OCI-M1 (cell line): ENCODE results near the gene IL20RB.
"Not testable (repeated sequence)": the region's sequence is repeated elsewhere in the genome, so short reads cannot be mapped to it uniquely, and the experiment has no call there.

ENCODE experiments used
- DNase-seq: peaks from one replicate; lab custom pipeline; 2025; lab: John Stamatoyannopoulos, UW

Gene IL20RB

GRCh38 chr3:136946978-136947377 lies 10.8 kb upstream of the IL20RB start:
- DNase-seq = no peak

- DNase-seq = no peak
Observed at GRCh38 chr3:136947477-136947876, 10.3 kb upstream of the IL20RB start.

- no peak for DNase-seq
Observed at GRCh38 chr3:136949146-136949545, 8.6 kb upstream of the IL20RB start.

GRCh38 chr3:136949708-136950107 lies 8.1 kb upstream of the IL20RB start:
- no peak for DNase-seq

GRCh38 chr3:136950623-136951022 lies 7.2 kb upstream of the IL20RB start:
- DNase-seq = no peak

GRCh38 chr3:136952292-136952691 lies 5.5 kb upstream of the IL20RB start:
- DNase-seq = no peak

- no peak for DNase-seq
Observed at GRCh38 chr3:136954251-136954650, 3.5 kb upstream of the IL20RB start.

GRCh38 chr3:136954980-136955780 lies 2.6 kb upstream of the IL20RB start:
- DNase-seq = no peak

GRCh38 chr3:136955813-136956212 lies 2.0 kb upstream of the IL20RB start:
- no peak for DNase-seq

GRCh38 chr3:136956971-136957370 lies 812 bp upstream of the IL20RB start:
- DNase-seq = no peak

GRCh38 chr3:136958939-136959338 lies 1.2 kb downstream of the IL20RB start:
- no peak for DNase-seq

- no peak for DNase-seq
Observed at GRCh38 chr3:136959599-136959998, 1.8 kb downstream of the IL20RB start.

GRCh38 chr3:136960838-136961836 lies 3.4 kb downstream of the IL20RB start:
- DNase-seq = no peak

GRCh38 chr3:136962927-136963326 lies 5.1 kb downstream of the IL20RB start:
- no peak for DNase-seq

GRCh38 chr3:136969539-136969938 lies 11.8 kb downstream of the IL20RB start:
- not testable (repeated sequence) for DNase-seq

GRCh38 chr3:136973352-136973751 lies 15.6 kb downstream of the IL20RB start:
- no peak for DNase-seq

GRCh38 chr3:136974670-136975069 lies 16.9 kb downstream of the IL20RB start:
- no peak for DNase-seq

- DNase-seq = no peak
Observed at GRCh38 chr3:136979204-136979603, 21.4 kb downstream of the IL20RB start.

- no peak for DNase-seq
Observed at GRCh38 chr3:136979684-136980083, 21.9 kb downstream of the IL20RB start.

GRCh38 chr3:136982033-136982432 lies 24.2 kb downstream of the IL20RB start:
- no peak for DNase-seq

- DNase-seq = no peak
Observed at GRCh38 chr3:136982520-136983138, 24.8 kb downstream of the IL20RB start.

- no peak for DNase-seq
Observed at GRCh38 chr3:136984837-136985236, 27.1 kb downstream of the IL20RB start.
